ENCODE measurements around the gene NYNRIN.

DNA sequence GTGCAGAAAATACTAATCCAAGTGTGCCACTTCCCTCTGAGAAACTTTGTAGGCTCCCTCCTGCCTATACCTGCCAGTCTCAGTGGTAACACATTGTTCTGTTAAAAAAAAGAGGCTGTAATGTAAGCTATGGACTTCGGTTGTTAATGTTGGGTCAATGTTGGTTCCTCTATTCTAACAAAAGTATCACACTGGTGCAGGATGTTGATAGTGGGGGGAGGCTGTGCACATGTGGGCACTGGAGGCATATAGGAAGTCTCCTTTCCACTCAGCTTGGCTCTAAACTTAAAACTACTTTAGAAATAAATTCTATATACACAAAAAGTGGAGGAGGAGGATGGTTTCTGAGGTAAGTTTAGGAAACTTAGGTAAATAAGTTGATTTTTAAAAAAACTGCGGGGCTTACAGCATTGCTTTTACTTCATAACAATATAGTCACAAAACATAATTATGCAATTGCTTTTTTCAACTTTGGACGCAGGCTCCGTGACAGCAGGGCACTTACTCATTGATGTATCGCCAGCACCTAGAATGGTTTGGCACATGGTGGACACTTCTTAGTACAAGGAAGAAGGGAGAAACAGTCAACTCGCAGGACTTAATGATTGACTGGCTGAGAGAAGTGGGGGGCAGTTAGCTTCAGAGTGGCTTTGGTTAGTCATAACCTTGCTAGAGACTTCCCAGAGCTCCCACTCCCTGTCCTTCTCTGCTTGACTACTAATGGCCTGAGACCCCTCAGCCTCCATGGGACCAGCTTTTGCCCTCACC lies 7.9 kb upstream of the NYNRIN start:
- TF ChIP-seq POLR2A (IDR thresholded peaks at IDR 0.05; ENCODE audit: low read length) (no peak), GATA1 (IDR thresholded peaks at IDR 0.05; ENCODE audit: low read depth, low read length) (no peak)
